HCT116 (cell line): ENCODE results near the gene ETDB. TPM values are rescaled to one million over a fixed set of nuclear protein-coding genes. Genes with fewer than 3 reads are reported as not detected.

Experiments used
- ATAC-seq: fragments of 200-7000 bp; cut with Tn5 transposase; 2 replicates; pipeline ENCODE4 v1.9.1; 2020; ENCODE audit warnings: mild to moderate bottlenecking, moderate library complexity
- BruUV-seq: library from RNA; stranded (reverse); fragments of 400-500 nt; replicated peaks from 2 replicates; lab custom pipeline; 2021; lab: Mats Ljungman, UMichigan
- CTCF ChIA-PET: fragments of 300-600 bp; sonication (Branson Sonifier 250); formaldehyde crosslinking; loops from one replicate; lab custom pipeline; 2021; ENCODE audit warnings: antibody characterized with exemption; lab: Charles Lee
- POLR2A ChIA-PET: fragments of 300-600, 350-600 bp; sonication (Branson Sonifier 250); formaldehyde crosslinking; loops from one replicate; lab custom pipeline; 2021; ENCODE audit warnings: antibody characterized with exemption; lab: Charles Lee
- RAD21 ChIA-PET, 2 experiments: fragments of 300-600 bp; sonication (Branson Sonifier 250); formaldehyde crosslinking; loops; one replicate each; lab custom pipeline; 2023; ENCODE audit warnings: low total read pairs in 2 of 2; ENCODE audit not compliant: uncharacterized antibody in 2 of 2, unreplicated experiment in 2 of 2, low non-redundant PET in 1 of 2; lab: Charles Lee
- DNase-seq: peaks from one replicate; pipeline ENCODE4 v3.0.0-alpha.2; 2010; ENCODE audit warnings: low read depth, low spot score
- H2AFZ ChIP-seq: fragments of 200-600 bp; shearing (Covaris generic), sonication (generic); 2 replicates; pipeline ENCODE4 v1.6.1; 2017; ENCODE audit warnings: low read depth, mixed run types, mixed read lengths, antibody characterized with exemption, low read length; ENCODE audit not compliant: poor library complexity, severe bottlenecking
- H3K27ac ChIP-seq: 2 replicates; pipeline ENCODE4 v1.5.1; 2012; ENCODE audit warnings: low read depth, low read length
- H3K27me3 ChIP-seq: fragments of 200-600 bp; sonication (generic); 2 replicates; pipeline ENCODE4 v1.6.1; 2016; ENCODE audit warnings: mixed run types, low read length, mixed read lengths; ENCODE audit not compliant: insufficient read depth
- H3K36me3 ChIP-seq, 2 experiments: fragments of 200-500 bp in 1 of 2; fragments of 200-600 bp in 1 of 2; sonication (Bioruptor generic) in 1 of 2; sonication (generic) in 1 of 2; 2 replicates each; pipeline versions ENCODE4 v1.5.1 to v1.6.1; 2014 to 2016; ENCODE audit warnings: low read length in 2 of 2, inconsistent platforms in 1 of 2, mixed read lengths in 1 of 2, mixed run types in 1 of 2; ENCODE audit not compliant: insufficient read depth in 2 of 2, control insufficient read depth in 1 of 2
- H3K4me1 ChIP-seq, 2 experiments: fragments of 200-600 bp in 1 of 2; sonication (generic) in 1 of 2; 2 replicates each; pipeline versions ENCODE4 v1.5.1 to v1.6.1; 2012 to 2017; ENCODE audit warnings: low read length in 2 of 2, inconsistent platforms in 1 of 2, mild to moderate bottlenecking in 1 of 2, mixed read lengths in 1 of 2, mixed run types in 1 of 2, moderate library complexity in 1 of 2; ENCODE audit not compliant: insufficient read depth in 2 of 2, control insufficient read depth in 1 of 2
- H3K4me2 ChIP-seq: fragments of 200-600 bp; sonication (generic); 2 replicates; pipeline ENCODE4 v1.6.1; 2017; ENCODE audit warnings: mixed run types, low read length, mixed read lengths
- H3K4me3 ChIP-seq, 2 experiments: fragments of 200-600 bp in 1 of 2; sonication (generic) in 1 of 2; replicated peaks in 1 of 2; 2 replicates each; pipeline ENCODE4 v1.5.1; 2011 to 2016; ENCODE audit warnings: low read length in 2 of 2, control low read depth in 1 of 2, low read depth in 1 of 2, mild to moderate bottlenecking in 1 of 2, mixed read lengths in 1 of 2, mixed run types in 1 of 2
- H3K79me2 ChIP-seq: fragments of 200-600 bp; sonication (generic); 2 replicates; pipeline ENCODE4 v1.6.1; 2017; ENCODE audit warnings: mild to moderate bottlenecking, mixed run types, low read length, moderate library complexity, mixed read lengths; ENCODE audit not compliant: insufficient read depth
- H3K9ac ChIP-seq: fragments of 200-600 bp; sonication (generic); 2 replicates; pipeline ENCODE4 v1.6.1; 2016; ENCODE audit warnings: low read length, mixed read lengths
- H3K9me2 ChIP-seq: fragments of 200-600 bp; sonication (generic), shearing (Covaris generic); 2 replicates; pipeline ENCODE4 v1.6.1; 2017; ENCODE audit warnings: mixed run types, mild to moderate bottlenecking, moderate library complexity; ENCODE audit not compliant: insufficient read depth
- H3K9me3 ChIP-seq, 2 experiments: fragments of 200-500 bp in 1 of 2; fragments of 200-600 bp in 1 of 2; sonication (Bioruptor generic) in 1 of 2; sonication (generic) in 1 of 2; 2 replicates each; pipeline ENCODE4 v1.6.1; 2014 to 2017; ENCODE audit warnings: low read length in 2 of 2, mixed read lengths in 2 of 2, inconsistent platforms in 1 of 2, low read depth in 1 of 2, mild to moderate bottlenecking in 1 of 2, mixed run types in 1 of 2, moderate library complexity in 1 of 2; ENCODE audit not compliant: control insufficient read depth in 1 of 2, insufficient read depth in 1 of 2
- H4K20me1 ChIP-seq: fragments of 200-600 bp; sonication (generic), shearing (Covaris generic); 2 replicates; pipeline ENCODE4 v1.6.1; 2017; ENCODE audit warnings: mixed run types, mild to moderate bottlenecking, moderate library complexity; ENCODE audit not compliant: insufficient read depth
- CTCF ChIP-seq, 3 experiments: fragments of 200-600 bp in 1 of 3; sonication (generic) in 1 of 3; IDR thresholded peaks in 2 of 3; conservative IDR thresholded peaks in 1 of 3; 2 replicates each; pipeline ENCODE4 v1.5.1; 2012 to 2017; ENCODE audit warnings: low read depth in 2 of 3, low read length in 2 of 3, antibody characterized with exemption in 1 of 3, borderline replicate concordance in 1 of 3, control low read depth in 1 of 3, mild to moderate bottlenecking in 1 of 3, mixed read lengths in 1 of 3, mixed run types in 1 of 3, moderate library complexity in 1 of 3; ENCODE audit not compliant: insufficient read depth in 1 of 3
- EGR1 ChIP-seq: IDR thresholded peaks from 2 replicates; pipeline ENCODE4 v1.6.1; 2012; ENCODE audit warnings: low read depth
- ELF1 ChIP-seq: IDR thresholded peaks from 2 replicates; pipeline ENCODE4 v1.6.1; 2012; ENCODE audit warnings: low read depth, borderline replicate concordance
- POLR2A ChIP-seq: IDR thresholded peaks from 2 replicates; pipeline ENCODE4 v1.7.0; 2011; ENCODE audit warnings: borderline replicate concordance; ENCODE audit not compliant: insufficient read depth, insufficient read length; ENCODE audit errors: extremely low read depth
- RAD21 ChIP-seq: IDR thresholded peaks from 2 replicates; pipeline ENCODE4 v1.6.1; 2012; ENCODE audit warnings: low read depth, mild to moderate bottlenecking
- REST ChIP-seq: IDR thresholded peaks from 2 replicates; pipeline ENCODE4 v1.6.1; 2012; ENCODE audit warnings: low read depth
- SIN3A ChIP-seq: IDR thresholded peaks from 2 replicates; pipeline ENCODE4 v1.6.1; 2012; ENCODE audit warnings: low read depth
- SRF ChIP-seq: IDR thresholded peaks from 2 replicates; pipeline ENCODE4 v1.6.1; 2012; ENCODE audit warnings: low read depth
- ZFX ChIP-seq: fragments of 450-650 bp; IDR thresholded peaks from 2 replicates; pipeline ENCODE4 v1.6.1; 2017
- intact Hi-C: fragments of 100-400 bp; cut with micrococcal nuclease; formaldehyde crosslinking; loops from 2 replicates; pipeline ENCODE4 v1.10.0; 2022
- total RNA-seq: library from RNA; stranded (reverse); gene quantifications from one replicate; pipeline ENCODE4 v1.2.1, GENCODE V29; 2021; ENCODE audit not compliant: unreplicated experiment

Gene ETDB
- total RNA-seq, 1 experiment from 2014 or later = not detected

GRCh38 chrX:135086197-135086854 lies 34.0 kb downstream of the ETDB start:
- peak overlapping the region; percentile 23; the same call in 1 of the 2 replicates for H3K4me2 ChIP-seq
- H3K27me3 ChIP-seq = no peaks in the 10 kb centered on the region
- DNase-seq (peak; percentile 63), ATAC-seq (peak; percentile 99)
- peaks cover 0 to 8% of the 10 kb centered on the region in 2 experiments; a peak in 2 of 4 replicates for H3K4me1 ChIP-seq
- no peaks in the 10 kb centered on the region for H3K36me3 ChIP-seq
- peak overlapping the region; percentile 68 for H2AFZ ChIP-seq
- H3K9me3 ChIP-seq = no peaks in the 10 kb centered on the region
- RAD21 ChIA-PET = no interaction called here
- TF ChIP-seq RAD21 (peak; percentile 58), ELF1 (peak; percentile 57), ZFX (no peak), CTCF (IDR thresholded peaks at IDR 0.05 in 2 of 3, conservative IDR thresholded peaks at IDR 0.05 in 1 of 3; ENCODE audit: borderline replicate concordance in 1 of 3, insufficient read depth in 1 of 3, low read depth in 2 of 3, low read length in 2 of 3) (peak; percentile 50 to 65 (median 55); a peak in 5 of 6 replicates)
- CTCF ChIA-PET = interaction anchor here (0.7 to 1.0 kb wide), 3 partner anchors 10 to 26 kb away, joined by 3 to 9 read pairs (median 5); no protein-coding TSS in a partner anchor
- H3K27ac ChIP-seq = no peak overlapping the region
- no peak overlapping the region for H3K9ac ChIP-seq
- no peaks in the 10 kb centered on the region for H4K20me1 ChIP-seq
- no peaks in the 10 kb centered on the region for H3K79me2 ChIP-seq
- no TSS peak for BruUV-seq
- POLR2A ChIA-PET = no interaction called here
- no peaks in the 10 kb centered on the region for H3K9me2 ChIP-seq
- H3K4me3 ChIP-seq = no peak overlapping the region
- intact Hi-C loops = no loop called here

- H3K36me3 ChIP-seq = no peaks in the 10 kb centered on the region
- no TSS peak for BruUV-seq
- intact Hi-C loops = no loop called here
- TF ChIP-seq SIN3A (no peak), CTCF (IDR thresholded peaks at IDR 0.05 in 2 of 3, conservative IDR thresholded peaks at IDR 0.05 in 1 of 3; ENCODE audit: borderline replicate concordance in 1 of 3, insufficient read depth in 1 of 3, low read depth in 2 of 3, low read length in 2 of 3) (no peak), REST (no peak), EGR1 (no peak), POLR2A (no peak), SRF (no peak)
- TF ChIP-seq, all 23 proteins: peak for 0
- H3K9ac ChIP-seq = no peak overlapping the region
- no peak overlapping the region for H3K27ac ChIP-seq
- H2AFZ ChIP-seq = no peak overlapping the region
- no peak overlapping the region for H3K4me2 ChIP-seq
- H3K27me3 ChIP-seq = no peaks in the 10 kb centered on the region
- ChIA-PET CTCF (no interaction called here), RAD21 (no interaction called here), POLR2A (no interaction called here)
- ATAC-seq (no peak), DNase-seq (no peak)
- H3K9me2 ChIP-seq = no peaks in the 10 kb centered on the region
- no peaks in the 10 kb centered on the region for H3K9me3 ChIP-seq
- peaks cover 0 to 8% of the 10 kb centered on the region in 2 experiments; a peak in 2 of 4 replicates for H3K4me1 ChIP-seq
- H3K79me2 ChIP-seq = no peaks in the 10 kb centered on the region
- H4K20me1 ChIP-seq = no peaks in the 10 kb centered on the region
- H3K4me3 ChIP-seq = no peak overlapping the region
Observed at GRCh38 chrX:135081693-135082404, 38.5 kb downstream of the ETDB start.
